AG09309 (cell line): ENCODE measurements around the gene ABCG1.

Experiments used
- DNase-seq: peaks from one replicate; pipeline ENCODE4 v3.0.0-alpha.2; 2010; ENCODE audit warnings: low read depth
- H3K4me3 ChIP-seq: 2 replicates; pipeline ENCODE4 v1.5.1; 2011; ENCODE audit warnings: mild to moderate bottlenecking, low read depth, low read length, moderate library complexity; ENCODE audit not compliant: control insufficient read depth
- CTCF ChIP-seq: IDR thresholded peaks from 2 replicates; pipeline ENCODE4 v1.5.1; 2011; ENCODE audit warnings: mild to moderate bottlenecking, low read depth, low read length, inconsistent platforms; ENCODE audit not compliant: insufficient read depth, control insufficient read depth; ENCODE audit errors: missing control alignments

ABCG1 gene

GRCh38 chr21:42236693-42237092 is 17.8 kb downstream of the ABCG1 start:
- TF ChIP-seq CTCF: no peak
- H3K4me3 ChIP-seq: no peak overlapping the region
- DNase-seq: no peak

GRCh38 chr21:42237161-42237560 is 18.2 kb downstream of the ABCG1 start:
- no peak for TF ChIP-seq CTCF
- no peak overlapping the region for H3K4me3 ChIP-seq
- DNase-seq: no peak

- no peak for DNase-seq
- no peak for TF ChIP-seq CTCF
- H3K4me3 ChIP-seq: no peak overlapping the region
These were observed 18.6 kb downstream of the ABCG1 start for GRCh38 chr21:42237577-42237976.

GRCh38 chr21:42238185-42238934 is 19.4 kb downstream of the ABCG1 start:
- DNase-seq: no peak
- H3K4me3 ChIP-seq: no peak overlapping the region
- no peak for TF ChIP-seq CTCF

- no peak overlapping the region for H3K4me3 ChIP-seq
- DNase-seq: no peak
- TF ChIP-seq CTCF: no peak
These were observed 20.6 kb downstream of the ABCG1 start for GRCh38 chr21:42239556-42239955.

- no peak overlapping the region for H3K4me3 ChIP-seq
- DNase-seq: no peak
- no peak for TF ChIP-seq CTCF
These were observed 21.0 kb downstream of the ABCG1 start for GRCh38 chr21:42239973-42240372.
